Stimulated activated memory B cell treated with anti-CD40 and anti-IgM and Interleukin-4, amounts not matched to agents 10 μg/mL and 1 μg/mL and 100 μg/mL, for 72 hours (primary cell): ENCODE results near the gene ARTN.
A peak's percentile ranks its signal among the peaks of the same experiment; 100 is the strongest.

ENCODE experiments used
- ATAC-seq: fragments of 150-1000 bp; cut with Tn5 transposase; 2 replicates; pipeline ENCODE4 v1.10.0; 2021
- H3K27ac Mint-ChIP-seq: one replicate; pipeline ENCODE4 v1.8.0; 2022; ENCODE audit warnings: mild to moderate bottlenecking, mixed read lengths
- H3K27me3 Mint-ChIP-seq: one replicate; pipeline ENCODE4 v1.8.0; 2022; ENCODE audit warnings: mixed read lengths
- H3K36me3 Mint-ChIP-seq: one replicate; pipeline ENCODE4 v1.8.0; 2022; ENCODE audit warnings: mixed read lengths
- H3K4me1 Mint-ChIP-seq: one replicate; pipeline ENCODE4 v1.8.0; 2022; ENCODE audit warnings: mixed read lengths
- H3K4me3 Mint-ChIP-seq: one replicate; pipeline ENCODE4 v1.8.0; 2022; ENCODE audit warnings: mild to moderate bottlenecking, moderate library complexity, mixed read lengths
- H3K9me3 Mint-ChIP-seq: one replicate; pipeline ENCODE4 v1.8.0; 2022; ENCODE audit warnings: mixed read lengths

The ARTN gene

GRCh38 chr1:43935711-43936427 is 2.3 kb downstream of the ARTN start:
- H3K27me3 Mint-ChIP-seq, result peaks cover 38% of the 10 kb centered on the region
- ATAC-seq, result peak; percentile 35
- no peak overlapping the region for H3K27ac Mint-ChIP-seq
- peaks cover 27% of the 10 kb centered on the region for H3K36me3 Mint-ChIP-seq
- peaks cover 23% of the 10 kb centered on the region for H3K4me1 Mint-ChIP-seq
- H3K4me3 Mint-ChIP-seq, result peak overlapping the region; percentile 4
- H3K9me3 Mint-ChIP-seq, result no peaks in the 10 kb centered on the region

DNA sequence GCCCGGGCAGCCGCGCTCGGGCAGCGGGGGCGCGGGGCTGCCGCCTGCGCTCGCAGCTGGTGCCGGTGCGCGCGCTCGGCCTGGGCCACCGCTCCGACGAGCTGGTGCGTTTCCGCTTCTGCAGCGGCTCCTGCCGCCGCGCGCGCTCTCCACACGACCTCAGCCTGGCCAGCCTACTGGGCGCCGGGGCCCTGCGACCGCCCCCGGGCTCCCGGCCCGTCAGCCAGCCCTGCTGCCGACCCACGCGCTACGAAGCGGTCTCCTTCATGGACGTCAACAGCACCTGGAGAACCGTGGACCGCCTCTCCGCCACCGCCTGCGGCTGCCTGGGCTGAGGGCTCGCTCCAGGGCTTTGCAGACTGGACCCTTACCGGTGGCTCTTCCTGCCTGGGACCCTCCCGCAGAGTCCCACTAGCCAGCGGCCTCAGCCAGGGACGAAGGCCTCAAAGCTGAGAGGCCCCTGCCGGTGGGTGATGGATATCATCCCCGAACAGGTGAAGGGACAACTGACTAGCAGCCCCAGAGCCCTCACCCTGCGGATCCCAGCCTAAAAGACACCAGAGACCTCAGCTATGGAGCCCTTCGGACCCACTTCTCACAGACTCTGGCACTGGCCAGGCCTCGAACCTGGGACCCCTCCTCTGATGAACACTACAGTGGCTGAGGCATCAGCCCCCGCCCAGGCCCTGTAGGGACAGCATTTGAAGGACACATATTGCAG is 3.0 kb downstream of the ARTN start:
- Mint-ChIP-seq H3K4me3 (peak overlapping the region; percentile 73), H3K27me3 (peaks cover 38% of the 10 kb centered on the region), H3K4me1 (peaks cover 23% of the 10 kb centered on the region), H3K27ac (no peak overlapping the region), H3K9me3 (no peaks in the 10 kb centered on the region), H3K36me3 (peaks cover 27% of the 10 kb centered on the region)
- peak; percentile 31 for ATAC-seq

- H3K36me3 Mint-ChIP-seq, result peaks cover 27% of the 10 kb centered on the region
- H3K27ac Mint-ChIP-seq, result no peak overlapping the region
- peaks cover 23% of the 10 kb centered on the region for H3K4me1 Mint-ChIP-seq
- ATAC-seq, result no peak
- H3K4me3 Mint-ChIP-seq, result no peak overlapping the region
- peaks cover 35% of the 10 kb centered on the region for H3K27me3 Mint-ChIP-seq
- no peaks in the 10 kb centered on the region for H3K9me3 Mint-ChIP-seq
These were observed 3.7 kb downstream of the ARTN start for GRCh38 chr1:43937179-43937865.

GRCh38 chr1:43938383-43938782 is 4.8 kb downstream of the ARTN start:
- Mint-ChIP-seq H3K4me1 (peaks cover 22% of the 10 kb centered on the region), H3K36me3 (peaks cover 28% of the 10 kb centered on the region), H3K27me3 (peaks cover 24% of the 10 kb centered on the region), H3K4me3 (no peak overlapping the region), H3K27ac (no peak overlapping the region), H3K9me3 (no peaks in the 10 kb centered on the region)
- no peak for ATAC-seq

- peaks cover 17% of the 10 kb centered on the region for H3K4me1 Mint-ChIP-seq
- ATAC-seq, result no peak
- H3K9me3 Mint-ChIP-seq, result no peaks in the 10 kb centered on the region
- H3K36me3 Mint-ChIP-seq, result peaks cover 28% of the 10 kb centered on the region
- peaks cover 18% of the 10 kb centered on the region for H3K27me3 Mint-ChIP-seq
- H3K4me3 Mint-ChIP-seq, result no peak overlapping the region
- no peak overlapping the region for H3K27ac Mint-ChIP-seq
These were observed 5.4 kb downstream of the ARTN start for GRCh38 chr1:43938892-43939587.

DNA sequence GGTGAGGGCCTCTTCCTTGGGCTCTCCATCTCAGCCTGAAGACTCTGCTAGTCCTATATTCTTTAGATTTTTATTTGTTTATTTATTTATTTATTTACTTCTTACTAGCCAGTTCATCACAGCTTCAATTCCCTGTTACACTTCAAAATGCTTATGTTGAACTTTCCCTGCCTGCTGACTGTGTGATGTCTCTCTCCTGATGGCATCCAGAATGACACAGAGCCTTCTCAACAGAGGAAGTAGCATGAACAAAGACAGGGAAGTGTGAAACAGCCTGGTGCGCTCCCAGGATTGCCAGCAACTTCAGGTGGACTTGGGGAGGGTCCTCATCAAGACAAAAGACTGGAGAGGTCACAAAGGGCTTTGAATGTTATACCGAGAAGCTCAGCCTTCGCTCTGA is 8.8 kb downstream of the ARTN start:
- H3K27ac Mint-ChIP-seq, result no peak overlapping the region
- peaks cover 28% of the 10 kb centered on the region for H3K36me3 Mint-ChIP-seq
- no peaks in the 10 kb centered on the region for H3K9me3 Mint-ChIP-seq
- H3K4me3 Mint-ChIP-seq, result no peak overlapping the region
- no peaks in the 10 kb centered on the region for H3K27me3 Mint-ChIP-seq
- ATAC-seq, result no peak
- H3K4me1 Mint-ChIP-seq, result peaks cover 31% of the 10 kb centered on the region

- no peaks in the 10 kb centered on the region for H3K27me3 Mint-ChIP-seq
- ATAC-seq, result no peak
- H3K9me3 Mint-ChIP-seq, result no peaks in the 10 kb centered on the region
- H3K4me1 Mint-ChIP-seq, result peaks cover 55% of the 10 kb centered on the region
- H3K27ac Mint-ChIP-seq, result no peak overlapping the region
- no peak overlapping the region for H3K4me3 Mint-ChIP-seq
- peaks cover 18% of the 10 kb centered on the region for H3K36me3 Mint-ChIP-seq
These were observed 11.3 kb downstream of the ARTN start for GRCh38 chr1:43944860-43945259.

GRCh38 chr1:43945674-43946235 is 12.2 kb downstream of the ARTN start:
- no peaks in the 10 kb centered on the region for H3K27me3 Mint-ChIP-seq
- no peaks in the 10 kb centered on the region for H3K9me3 Mint-ChIP-seq
- H3K27ac Mint-ChIP-seq, result peak overlapping the region; percentile 91
- H3K4me3 Mint-ChIP-seq, result peak overlapping the region; percentile 93
- ATAC-seq, result no peak
- H3K36me3 Mint-ChIP-seq, result peaks cover 22% of the 10 kb centered on the region
- H3K4me1 Mint-ChIP-seq, result peaks cover 64% of the 10 kb centered on the region

DNA sequence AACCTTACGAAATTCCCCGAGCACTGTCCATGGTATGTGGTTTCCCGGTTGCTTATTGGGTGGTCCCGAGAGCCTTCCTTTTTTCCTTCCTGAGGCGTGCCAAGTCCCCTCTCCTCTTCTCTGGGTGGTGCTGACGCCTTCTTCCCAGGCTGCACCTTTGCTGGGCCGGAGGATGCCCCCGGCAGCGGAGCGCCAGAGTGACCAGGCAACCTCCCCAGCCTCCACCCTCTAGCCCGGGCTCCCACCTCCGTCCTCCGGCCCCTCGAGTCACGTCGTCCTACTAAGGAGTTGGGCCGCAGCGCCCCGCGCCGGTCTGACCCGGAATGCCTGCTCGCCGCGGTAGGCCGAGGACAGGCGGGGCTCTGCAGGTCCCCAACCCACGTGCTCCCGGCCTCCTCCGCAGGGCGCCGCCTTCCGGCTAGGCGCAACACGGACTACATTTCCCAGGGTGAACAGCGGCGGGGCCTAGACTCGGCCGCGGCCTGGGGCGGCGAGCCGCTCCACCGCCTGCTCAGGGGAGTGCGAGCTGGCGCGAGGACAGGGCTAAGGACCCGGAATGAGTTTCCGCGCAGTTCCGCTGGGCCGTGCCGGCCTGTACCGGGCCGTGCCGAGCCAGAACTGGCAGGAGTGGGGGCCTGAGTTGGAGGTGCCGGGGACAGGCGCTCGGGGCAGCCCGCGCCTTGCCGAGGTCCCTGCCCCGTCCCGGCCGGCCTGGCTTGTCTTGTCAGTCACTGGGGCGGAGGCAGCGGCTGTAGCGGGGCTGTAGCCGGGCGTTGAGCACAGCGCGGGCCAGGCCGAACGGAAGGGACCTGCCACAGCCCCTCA is 12.8 kb downstream of the ARTN start, which contains the start of gene IPO13:
Gene IPO13, plus strand, starts transcription at position 715 of the 825 bp plus-strand sequence. CDS start 651 bp downstream, outside the sequence.
- no peaks in the 10 kb centered on the region for H3K9me3 Mint-ChIP-seq
- no peaks in the 10 kb centered on the region for H3K27me3 Mint-ChIP-seq
- peaks cover 29% of the 10 kb centered on the region for H3K36me3 Mint-ChIP-seq
- H3K27ac Mint-ChIP-seq, result peak within 1 kb of the TSS; percentile 91
- peak; percentile 98 for ATAC-seq
- H3K4me3 Mint-ChIP-seq, result peak within 1 kb of the TSS; percentile 93
- peaks cover 71% of the 10 kb centered on the region for H3K4me1 Mint-ChIP-seq

- ATAC-seq, result peak; percentile 28
- H3K4me1 Mint-ChIP-seq, result peaks cover 74% of the 10 kb centered on the region
These were observed 13.7 kb downstream of the ARTN start for GRCh38 chr1:43947061-43947873.

GRCh38 chr1:43947874-43948437 is 14.4 kb downstream of the ARTN start:
- peak overlapping the region; percentile 93 for H3K4me3 Mint-ChIP-seq
- no peaks in the 10 kb centered on the region for H3K9me3 Mint-ChIP-seq
- no peaks in the 10 kb centered on the region for H3K27me3 Mint-ChIP-seq
- H3K27ac Mint-ChIP-seq, result peak overlapping the region; percentile 91
- peaks cover 69% of the 10 kb centered on the region for H3K4me1 Mint-ChIP-seq
- ATAC-seq, result no peak
- H3K36me3 Mint-ChIP-seq, result peaks cover 29% of the 10 kb centered on the region

More at GRCh38 chr1:43947061-43947873, 13.7 kb downstream of the ARTN start:
- Mint-ChIP-seq H3K27ac (peak overlapping the region; percentile 91), H3K36me3 (peaks cover 34% of the 10 kb centered on the region), H3K9me3 (no peaks in the 10 kb centered on the region), H3K27me3 (no peaks in the 10 kb centered on the region), H3K4me3 (peak overlapping the region; percentile 93)

DNA sequence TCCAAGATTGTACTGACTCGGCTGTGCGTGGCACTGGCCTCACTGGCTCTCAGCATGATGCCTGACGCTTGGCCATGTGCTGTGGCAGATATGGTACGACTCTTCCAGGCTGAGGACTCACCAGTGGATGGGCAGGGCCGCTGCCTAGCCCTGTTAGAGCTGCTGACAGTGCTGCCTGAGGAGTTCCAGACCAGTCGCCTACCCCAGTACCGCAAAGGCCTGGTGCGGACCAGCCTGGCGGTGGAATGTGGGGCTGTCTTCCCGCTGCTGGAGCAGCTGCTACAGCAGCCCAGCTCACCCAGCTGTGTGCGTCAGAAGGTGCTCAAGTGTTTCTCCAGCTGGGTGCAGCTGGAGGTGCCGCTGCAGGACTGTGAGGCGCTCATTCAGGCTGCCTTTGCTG is 16.1 kb downstream of the ARTN start:
- H3K4me1 Mint-ChIP-seq, result peaks cover 69% of the 10 kb centered on the region
- H3K9me3 Mint-ChIP-seq, result no peaks in the 10 kb centered on the region
- H3K36me3 Mint-ChIP-seq, result peaks cover 32% of the 10 kb centered on the region
- H3K27ac Mint-ChIP-seq, result no peak overlapping the region
- H3K4me3 Mint-ChIP-seq, result no peak overlapping the region
- no peaks in the 10 kb centered on the region for H3K27me3 Mint-ChIP-seq
- no peak for ATAC-seq
